MM.1S (cell line): ENCODE results near the gene ALPG.

Experiments used
- DNase-seq: peaks from one replicate; pipeline ENCODE4 v3.0.0-alpha.2; 2015
- H2AFZ ChIP-seq: fragments of 300-600 bp; sonication (generic); 2 replicates; pipeline ENCODE4 v1.6.0; 2016; ENCODE audit warnings: antibody characterized with exemption, low read length
- H3F3A ChIP-seq: fragments of 300-600 bp; sonication (generic); 2 replicates; pipeline ENCODE4 v1.6.1; 2016; ENCODE audit warnings: mild to moderate bottlenecking, antibody characterized with exemption, low read length, moderate library complexity, mixed read lengths; ENCODE audit not compliant: insufficient read depth
- H3K27ac ChIP-seq: fragments of 300-600 bp; sonication (generic); 2 replicates; pipeline ENCODE4 v1.5.1; 2016; ENCODE audit warnings: mild to moderate bottlenecking, low read length
- H3K27me3 ChIP-seq: fragments of 300-600 bp; sonication (generic); replicated peaks from 2 replicates; pipeline ENCODE4 v1.6.0; 2016; ENCODE audit warnings: low read length; ENCODE audit not compliant: insufficient read depth
- H3K36me3 ChIP-seq: fragments of 300-600 bp; sonication (generic); replicated peaks from 2 replicates; pipeline ENCODE4 v1.6.1; 2016; ENCODE audit warnings: mild to moderate bottlenecking, low read length, mixed read lengths; ENCODE audit not compliant: insufficient read depth
- H3K4me1 ChIP-seq: fragments of 300-600 bp; sonication (generic); 2 replicates; pipeline ENCODE4 v1.6.1; 2016; ENCODE audit warnings: low read length, mixed read lengths
- H3K4me2 ChIP-seq: fragments of 300-600 bp; sonication (generic); 2 replicates; pipeline ENCODE4 v1.6.0; 2016; ENCODE audit warnings: low read depth, low read length
- H3K4me3 ChIP-seq: fragments of 300-600 bp; sonication (generic); 2 replicates; pipeline ENCODE4 v1.5.1; 2016; ENCODE audit warnings: low read length, mixed read lengths
- H3K79me2 ChIP-seq: fragments of 300-600 bp; sonication (generic); 2 replicates; pipeline ENCODE4 v1.6.1; 2016; ENCODE audit warnings: mixed run types, low read length, mixed read lengths
- H3K9ac ChIP-seq: fragments of 300-600 bp; sonication (generic); 2 replicates; pipeline ENCODE4 v1.6.1; 2016; ENCODE audit warnings: low read length, mixed read lengths
- H3K9me2 ChIP-seq: fragments of 300-600 bp; sonication (generic); replicated peaks from 2 replicates; pipeline ENCODE4 v1.6.1; 2016; ENCODE audit warnings: mild to moderate bottlenecking, low read length, mixed read lengths; ENCODE audit not compliant: insufficient read depth
- H3K9me3 ChIP-seq: fragments of 300-600 bp; sonication (generic); replicated peaks from 2 replicates; pipeline ENCODE4 v1.6.1; 2016; ENCODE audit warnings: mild to moderate bottlenecking, low read length, mixed read lengths; ENCODE audit not compliant: insufficient read depth
- H4K20me1 ChIP-seq: fragments of 300-600 bp; sonication (generic); 2 replicates; pipeline ENCODE4 v1.6.1; 2016; ENCODE audit warnings: mild to moderate bottlenecking, low read length, moderate library complexity, mixed read lengths; ENCODE audit not compliant: insufficient read depth
- CTCF ChIP-seq: fragments of 300-600 bp; sonication (generic); IDR thresholded peaks from 2 replicates; pipeline ENCODE4 v1.5.1; 2016; ENCODE audit warnings: antibody characterized with exemption, low read length, mixed read lengths
- EZH2 ChIP-seq: fragments of 300-600 bp; sonication (generic); optimal IDR thresholded peaks from 2 replicates; pipeline ENCODE3; 2017; ENCODE audit warnings: low read depth, mild to moderate bottlenecking, antibody characterized with exemption, low read length, mixed read lengths
- EZH2phosphoT487 ChIP-seq: fragments of 300-600 bp; sonication (generic); IDR thresholded peaks from 2 replicates; pipeline ENCODE4 v1.6.1; 2018; ENCODE audit warnings: antibody characterized with exemption, low read length

The ALPG gene

DNA sequence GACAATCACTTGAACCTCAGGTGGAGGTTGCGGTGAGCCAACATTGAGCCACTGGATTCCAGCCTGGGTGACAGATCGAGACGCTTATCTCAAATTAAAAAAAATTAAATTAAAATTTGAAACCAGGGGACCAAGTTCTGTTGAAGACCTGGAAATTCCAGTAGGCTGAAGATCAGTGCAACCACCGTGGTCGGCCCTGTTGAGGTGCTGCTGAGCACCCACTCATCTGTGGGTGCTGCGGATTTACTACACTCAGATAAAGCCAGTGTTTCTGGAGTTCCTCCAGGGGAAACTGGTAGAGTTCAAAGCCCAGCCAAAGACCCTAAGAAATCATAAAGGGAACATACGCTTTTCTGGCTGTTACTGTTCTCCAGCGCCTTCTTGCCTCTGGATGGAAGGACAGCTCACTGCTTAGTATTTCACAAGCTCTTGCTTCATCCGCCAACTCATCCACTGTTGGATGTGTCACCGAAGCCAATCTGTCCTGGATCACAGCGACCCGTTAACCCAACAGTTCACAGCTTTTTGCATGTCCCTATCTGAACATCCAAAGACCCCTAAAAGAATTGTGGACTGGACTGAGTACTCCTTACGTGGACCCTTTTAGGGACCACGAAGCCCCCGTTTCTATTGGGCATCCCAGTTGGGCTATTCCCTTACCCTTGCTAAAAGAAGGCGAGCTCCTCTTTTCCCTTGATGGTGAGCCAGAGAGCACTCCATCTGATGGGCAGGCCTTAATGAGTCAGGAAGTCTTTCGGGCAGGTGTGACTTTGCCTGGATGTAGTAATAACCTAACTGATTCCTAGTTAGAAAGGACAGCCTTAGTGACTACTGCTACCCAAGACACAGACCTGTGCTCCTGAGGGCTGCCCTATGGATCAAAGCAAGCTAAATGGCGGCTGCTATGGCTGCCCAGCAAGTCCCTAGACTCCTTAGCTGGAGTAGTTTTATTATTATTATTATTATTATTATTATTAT lies 34.1 kb upstream of the ALPG start:
- Histone ChIP-seq H3K4me3 (no peak overlapping the region), H3K36me3 (no peaks in the 10 kb centered on the region), H3K27me3 (no peaks in the 10 kb centered on the region), H3K4me2 (no peak overlapping the region), H3K9me2 (no peaks in the 10 kb centered on the region), H3K4me1 (no peaks in the 10 kb centered on the region), H3K9ac (no peak overlapping the region), H3K79me2 (no peaks in the 10 kb centered on the region), H3F3A (no peaks in the 10 kb centered on the region), H4K20me1 (no peaks in the 10 kb centered on the region), H2AFZ (no peak overlapping the region), H3K27ac (no peak overlapping the region), H3K9me3 (no peaks in the 10 kb centered on the region)
- DNase-seq = no peak
- TF ChIP-seq EZH2phosphoT487 (no peak), CTCF (no peak), EZH2 (no peak)

- Histone ChIP-seq H3K79me2 (no peaks in the 10 kb centered on the region), H4K20me1 (no peaks in the 10 kb centered on the region), H3K9me3 (no peaks in the 10 kb centered on the region), H2AFZ (no peak overlapping the region), H3F3A (no peaks in the 10 kb centered on the region), H3K4me1 (no peaks in the 10 kb centered on the region), H3K27ac (no peak overlapping the region), H3K27me3 (no peaks in the 10 kb centered on the region), H3K36me3 (no peaks in the 10 kb centered on the region), H3K9ac (no peak overlapping the region), H3K4me2 (no peak overlapping the region), H3K9me2 (no peaks in the 10 kb centered on the region), H3K4me3 (no peak overlapping the region)
- TF ChIP-seq EZH2 = no peak
- TF ChIP-seq CTCF = no peak
- TF ChIP-seq EZH2phosphoT487 = no peak
- no peak for DNase-seq
Measured at GRCh38 chr2:232374356-232374755, 32.3 kb upstream of the ALPG start.

DNA sequence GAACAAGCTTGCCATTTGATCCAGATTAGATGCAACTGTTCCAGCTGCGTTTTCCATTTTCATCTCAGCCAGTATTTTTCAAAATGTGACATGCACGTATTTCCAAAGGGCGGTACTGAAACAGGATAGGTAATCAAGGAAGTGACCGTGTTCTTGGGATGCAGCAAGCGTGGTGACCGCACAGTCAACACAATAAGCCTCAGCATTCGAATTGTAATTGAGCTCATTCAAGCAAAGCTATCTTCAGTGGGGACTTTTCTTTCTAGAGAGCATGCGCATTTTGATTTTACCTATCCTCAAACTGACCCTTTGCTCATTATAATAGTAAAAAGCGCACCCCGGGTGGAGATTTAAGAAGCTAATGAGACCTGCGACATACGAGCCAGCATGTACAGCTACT lies 31.5 kb upstream of the ALPG start:
- Histone ChIP-seq H3K36me3 (no peaks in the 10 kb centered on the region), H3K4me2 (no peak overlapping the region), H2AFZ (no peak overlapping the region), H3K27ac (no peak overlapping the region), H3K4me1 (no peaks in the 10 kb centered on the region), H3K79me2 (no peaks in the 10 kb centered on the region), H3F3A (no peaks in the 10 kb centered on the region), H3K9ac (no peak overlapping the region), H3K4me3 (no peak overlapping the region), H3K9me3 (no peaks in the 10 kb centered on the region), H4K20me1 (no peaks in the 10 kb centered on the region), H3K27me3 (no peaks in the 10 kb centered on the region), H3K9me2 (no peaks in the 10 kb centered on the region)
- TF ChIP-seq EZH2phosphoT487 (no peak), CTCF (no peak), EZH2 (no peak)
- DNase-seq = no peak
